GM21529 (cell line): ENCODE results near the gene LRRC4C.

Experiments
- ATAC-seq: cut with Tn5 transposase; IDR thresholded peaks from one replicate; pipeline ENCODE4 v1.9.1; 2021; ENCODE audit not compliant: unreplicated experiment

Gene LRRC4C

DNA sequence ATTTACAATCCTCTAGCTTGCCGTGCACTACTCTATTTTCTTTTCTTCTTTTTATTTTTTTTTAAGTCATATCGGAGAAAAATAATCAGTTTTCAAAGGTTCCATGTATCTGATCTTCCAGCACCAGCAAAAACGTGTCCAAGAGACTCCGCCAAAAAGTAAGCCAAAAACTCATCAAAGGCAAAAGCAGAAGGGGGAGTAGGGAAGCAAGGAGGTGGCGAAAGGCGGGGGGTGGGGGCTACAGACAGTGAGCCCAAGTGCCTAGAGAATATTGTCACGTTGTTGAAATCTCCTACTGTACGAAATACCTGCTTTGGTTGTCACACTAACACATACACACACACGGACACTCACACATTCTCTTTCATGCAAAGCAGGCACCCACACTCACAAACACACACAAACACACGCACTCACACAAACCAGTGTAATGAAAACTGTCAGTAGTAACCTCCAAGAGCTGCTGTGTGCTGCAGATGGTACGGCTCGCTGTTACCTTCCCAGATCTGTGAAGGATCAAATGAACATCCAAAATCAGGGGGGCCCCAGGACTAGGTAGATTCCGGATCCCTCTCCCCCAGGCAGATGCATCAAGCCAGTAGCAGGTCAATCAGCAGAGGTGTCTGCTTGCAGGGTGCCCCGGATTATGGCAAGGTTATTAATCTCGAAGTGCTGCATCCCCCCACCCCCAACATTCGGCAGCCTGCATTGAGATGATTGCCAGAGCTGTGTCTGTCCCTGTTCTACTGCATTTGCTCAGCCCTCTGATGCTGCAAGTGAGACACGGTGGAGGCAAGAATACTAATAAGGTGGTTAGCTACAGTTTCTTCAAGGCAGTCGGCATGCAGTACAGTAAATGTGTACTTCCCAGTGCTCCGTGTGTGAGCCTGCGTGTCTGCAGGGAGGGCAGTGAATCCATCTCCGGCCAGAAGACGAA is at the start of gene LRRC4C:
TSS of gene LRRC4C (minus strand) at position 188 of the 937 bp plus-strand sequence.
- ATAC-seq: no peak

DNA sequence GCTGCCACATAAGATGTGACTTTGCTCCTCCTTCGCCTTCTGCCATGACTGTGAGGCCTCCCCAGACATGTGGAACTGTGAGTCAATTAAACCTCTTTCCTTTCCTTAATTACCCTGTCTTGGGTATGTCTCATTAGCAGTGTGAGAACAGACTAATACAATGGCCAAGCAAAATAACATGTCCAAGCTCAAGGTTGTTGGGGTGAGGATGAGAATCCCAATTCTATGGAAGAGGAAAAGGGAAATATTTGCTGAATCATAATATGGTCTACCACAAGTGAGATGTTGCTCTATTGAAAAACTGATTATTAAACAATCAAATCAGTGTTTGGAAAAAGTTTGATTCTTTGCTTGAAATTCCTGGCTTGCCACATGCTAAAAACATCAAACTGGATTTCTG is 48.7 kb upstream of the LRRC4C start:
- no peak for ATAC-seq

DNA sequence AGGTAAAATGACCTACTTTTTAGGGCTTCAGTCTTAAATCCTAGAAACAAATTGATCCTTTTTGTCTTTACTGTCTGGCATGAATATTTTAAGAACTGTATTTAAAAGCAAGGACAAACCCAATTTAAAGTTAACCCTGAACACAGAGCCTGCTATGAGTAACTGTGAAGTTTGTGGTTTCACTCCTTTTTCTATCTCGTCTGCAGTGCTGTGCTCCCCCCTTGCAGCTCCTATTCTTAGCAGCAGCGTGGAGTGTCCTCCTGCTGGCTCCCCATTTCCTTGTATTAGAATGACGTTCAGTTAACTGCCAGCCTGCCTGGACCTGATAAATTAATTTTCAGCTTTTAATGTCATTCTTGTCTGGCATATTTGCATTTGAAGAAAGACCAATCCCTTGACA is 40.0 kb upstream of the LRRC4C start:
- no peak for ATAC-seq

DNA sequence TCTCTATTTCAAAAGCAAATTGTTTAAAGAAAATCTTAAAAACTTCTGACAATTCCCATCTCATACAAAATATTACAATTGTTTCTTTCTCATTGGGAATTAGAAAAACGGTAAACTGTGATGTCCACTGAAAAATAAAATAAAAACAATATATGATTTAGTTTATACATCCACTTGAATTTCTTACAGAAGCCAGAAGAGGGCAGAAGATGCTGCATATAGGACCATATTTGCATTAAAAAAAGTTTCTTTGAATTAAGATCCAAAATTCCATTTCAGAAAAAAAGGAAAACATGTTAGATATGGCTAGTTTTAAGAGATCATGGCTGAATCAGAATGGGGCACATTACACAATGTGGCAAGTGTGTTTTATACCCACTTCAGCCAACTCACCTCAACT is 39.3 kb upstream of the LRRC4C start:
- ATAC-seq: no peak

DNA sequence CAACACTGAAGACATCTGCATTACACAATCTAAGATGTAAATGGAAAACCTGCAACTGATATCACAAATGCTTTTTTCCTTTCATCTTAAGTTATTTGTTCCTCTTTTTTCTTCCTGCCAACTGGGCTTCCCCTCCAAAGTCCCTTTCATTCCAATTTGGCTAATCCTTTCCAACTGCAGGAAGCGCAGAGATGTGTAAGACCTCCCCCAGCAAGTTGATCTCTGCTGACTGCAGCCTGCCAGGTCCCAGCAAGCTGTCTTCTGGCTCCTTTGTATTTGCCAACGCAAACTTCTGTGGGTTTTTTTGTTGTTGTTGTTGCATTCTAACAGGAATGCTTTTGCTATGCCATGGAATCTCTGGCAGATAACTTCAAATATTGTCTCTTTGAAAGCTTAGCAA is 38.5 kb upstream of the LRRC4C start:
- no peak for ATAC-seq

DNA sequence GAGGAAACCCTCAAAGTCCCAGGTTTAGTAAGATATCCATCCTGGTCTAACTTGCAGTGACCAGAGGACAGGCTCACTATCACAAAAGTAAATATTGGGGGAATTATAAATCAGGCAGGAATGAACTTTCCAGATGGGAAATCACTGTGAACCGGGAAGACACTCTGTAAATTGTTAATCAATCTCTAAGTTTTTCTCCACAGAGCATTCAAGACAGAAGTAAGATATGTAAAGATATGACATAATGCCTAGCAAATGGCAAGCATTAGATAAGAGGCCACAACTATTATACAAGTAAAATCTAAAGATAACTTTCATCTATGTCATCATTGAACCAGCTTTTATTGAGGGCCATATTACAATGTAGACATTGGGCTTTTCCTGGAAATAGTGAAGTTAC is 35.3 kb upstream of the LRRC4C start:
- ATAC-seq: no peak

DNA sequence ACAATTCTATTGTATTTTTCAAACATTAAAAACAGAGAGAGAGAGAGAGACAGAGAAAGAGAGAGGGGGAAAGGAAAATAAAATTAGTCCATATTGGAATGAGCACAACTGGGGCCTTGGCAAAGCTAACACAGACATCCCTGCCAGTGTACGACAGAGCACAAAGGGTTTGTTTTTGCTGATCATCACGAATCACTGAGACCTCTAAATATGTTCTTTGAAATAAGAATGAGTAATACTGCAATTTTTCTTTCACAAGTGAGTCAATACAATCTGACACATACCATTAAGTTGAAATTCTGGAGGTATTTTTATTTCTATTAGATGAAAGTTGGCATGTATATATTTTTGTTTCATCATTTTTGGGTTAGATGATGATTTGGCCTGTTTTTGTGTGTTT is 27.0 kb upstream of the LRRC4C start:
- no peak for ATAC-seq

DNA sequence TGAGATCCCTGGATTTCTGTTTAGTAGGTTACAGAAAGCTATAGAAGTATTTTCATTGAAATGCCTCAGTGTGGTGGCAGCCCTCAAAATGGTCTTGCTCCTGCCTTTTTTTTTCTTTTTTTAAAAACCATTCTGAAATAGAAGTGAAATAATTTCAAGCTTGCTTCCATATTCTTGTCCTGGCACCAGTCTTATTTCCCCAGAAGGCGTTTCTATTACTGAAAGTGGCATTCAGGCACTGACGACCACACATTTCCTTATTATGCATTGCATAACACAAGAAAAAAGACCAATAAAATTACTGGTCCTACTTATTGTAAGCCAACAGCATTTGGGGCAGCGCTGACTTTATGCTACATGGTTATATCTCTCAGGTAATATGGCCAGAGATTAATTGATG is 24.5 kb upstream of the LRRC4C start:
- no peak for ATAC-seq

DNA sequence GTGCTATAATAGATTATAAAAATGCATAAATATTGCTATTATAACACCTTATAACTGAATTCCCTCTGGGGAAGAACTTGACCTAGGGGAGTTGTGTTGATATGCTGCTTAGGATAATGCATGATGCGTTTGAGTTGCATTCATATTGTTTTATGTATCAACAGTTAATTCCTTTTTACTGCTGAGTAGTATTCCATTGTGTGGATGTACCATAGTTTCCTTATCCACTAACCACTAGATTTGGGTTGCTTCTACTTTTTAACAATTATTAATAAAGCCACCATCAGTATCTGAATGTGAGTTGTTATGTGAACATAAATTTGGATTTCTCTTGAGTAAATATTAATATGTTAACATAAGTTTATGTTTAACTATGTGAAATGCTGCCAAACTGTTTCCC is 19.7 kb upstream of the LRRC4C start:
- no peak for ATAC-seq

DNA sequence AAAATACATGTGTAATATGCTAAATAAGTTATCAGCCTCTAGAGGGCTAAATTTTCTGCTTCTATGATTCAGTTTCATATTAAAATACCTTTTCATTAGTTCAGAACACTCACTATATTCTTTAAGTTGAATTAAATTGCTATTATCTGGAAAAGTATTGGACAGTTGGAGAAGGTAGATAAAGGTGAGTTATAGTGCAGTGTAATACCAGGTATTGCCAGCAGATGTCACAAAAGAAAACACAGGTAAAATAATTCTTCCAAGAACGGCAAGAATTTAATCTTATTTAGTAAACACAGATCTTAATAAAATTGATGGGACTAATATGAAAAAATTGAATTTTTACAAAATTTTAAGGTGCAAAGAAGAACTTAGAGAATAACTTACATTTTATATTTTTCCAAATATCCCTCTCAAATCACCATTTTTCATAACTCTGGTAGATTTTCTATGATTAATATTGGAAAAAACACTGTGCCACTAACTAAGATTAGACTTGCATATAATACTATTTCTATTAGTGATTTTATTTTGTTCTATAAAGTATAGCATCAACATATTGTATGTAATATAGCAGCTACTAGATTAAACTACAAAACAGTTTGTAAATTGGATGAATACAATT is 1.7 kb upstream of the LRRC4C start:
- ATAC-seq: peak; percentile 49

DNA sequence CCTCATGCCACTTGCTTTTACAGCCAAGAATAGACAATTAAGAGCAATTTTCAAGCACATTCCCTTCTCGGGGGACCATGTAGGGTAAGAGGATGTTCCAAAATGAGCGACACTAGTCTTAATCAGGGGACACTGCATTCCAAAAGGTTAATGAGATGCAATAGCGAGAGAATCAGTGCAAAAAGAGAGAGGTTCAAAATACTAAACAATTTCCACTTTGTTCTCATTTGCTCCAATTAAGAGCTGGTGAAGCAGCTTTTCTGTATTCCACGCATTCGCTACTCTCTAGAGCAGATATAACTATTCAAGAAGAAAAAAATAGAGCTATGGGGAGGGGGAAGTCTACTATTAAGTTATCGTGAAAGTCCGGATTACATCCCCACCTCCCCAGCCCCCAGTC is 811 bp downstream of the LRRC4C start:
- no peak for ATAC-seq

DNA sequence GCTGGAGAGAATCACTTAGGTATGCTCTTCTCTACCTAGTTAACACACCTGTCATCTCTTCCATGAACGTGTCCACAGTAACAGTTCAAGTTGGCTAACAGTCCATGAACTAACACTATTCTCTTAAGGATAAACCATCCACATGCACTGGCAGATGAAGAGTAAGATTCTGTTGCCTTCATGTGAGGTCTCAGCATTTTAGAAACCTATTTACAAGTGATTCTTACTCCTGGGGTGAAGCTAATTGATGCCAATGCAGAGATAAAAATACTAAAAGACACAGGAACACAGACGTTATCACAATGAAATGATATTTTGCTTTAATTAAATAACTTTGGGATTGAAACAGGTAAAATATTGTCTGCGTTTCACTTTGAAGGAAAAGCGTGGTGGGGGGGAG is 1.3 kb downstream of the LRRC4C start:
- no peak for ATAC-seq

DNA sequence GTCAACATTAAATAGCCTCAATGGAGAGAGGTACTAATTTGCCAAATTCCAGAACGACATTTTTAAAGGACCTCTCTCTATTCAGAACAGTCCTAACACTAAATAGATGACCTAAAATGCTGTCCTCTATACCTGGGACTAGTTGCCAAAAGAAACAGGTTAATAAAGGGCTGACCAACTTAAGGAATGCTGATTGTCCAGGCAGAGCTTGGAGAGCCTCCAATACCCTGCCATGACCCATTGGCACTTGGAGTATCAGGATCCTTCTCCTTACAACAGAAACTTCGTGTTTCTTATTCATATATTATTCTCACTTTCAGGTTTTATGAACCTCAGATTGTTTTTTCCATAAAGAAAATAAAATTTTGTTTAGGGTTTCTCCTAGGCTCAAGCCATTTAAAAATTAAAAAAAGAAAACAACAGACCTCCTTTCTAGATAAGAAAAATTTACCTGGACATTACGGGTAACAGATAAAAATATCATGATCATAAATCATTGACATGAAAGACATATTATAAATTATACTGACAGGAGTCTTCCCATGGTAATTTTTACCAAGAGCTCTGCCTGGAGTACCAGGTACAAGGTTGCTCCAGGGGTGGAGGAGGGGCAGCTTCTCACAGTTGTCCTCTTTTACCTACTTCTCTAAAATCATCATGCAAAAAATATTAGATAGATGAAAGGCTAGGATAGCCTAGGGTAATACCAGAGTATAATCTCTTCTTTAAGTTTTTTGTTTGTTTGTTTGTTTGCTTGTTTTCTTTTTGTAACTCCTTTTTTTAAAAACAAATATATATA is 2.0 kb downstream of the LRRC4C start:
- ATAC-seq: no peak

DNA sequence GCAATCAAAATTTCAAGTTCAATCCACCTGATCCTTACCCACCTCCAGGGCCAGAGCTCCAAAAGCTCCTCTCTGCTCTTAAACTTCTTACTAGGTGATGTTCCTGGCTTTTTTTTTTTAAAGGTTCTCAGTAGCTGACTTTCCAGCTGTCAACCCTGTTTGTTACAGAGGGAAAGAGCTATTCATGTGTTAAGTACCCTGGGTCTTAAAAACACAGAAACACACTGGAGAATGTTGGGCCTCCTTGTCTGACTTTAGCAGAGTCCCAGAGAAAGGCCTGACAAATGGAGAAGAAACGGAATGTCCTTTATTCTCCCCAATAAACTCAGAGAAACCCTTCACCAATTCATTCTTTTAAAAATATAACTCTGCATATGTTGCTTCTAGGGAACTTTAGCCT is 3.2 kb downstream of the LRRC4C start:
- no peak for ATAC-seq

DNA sequence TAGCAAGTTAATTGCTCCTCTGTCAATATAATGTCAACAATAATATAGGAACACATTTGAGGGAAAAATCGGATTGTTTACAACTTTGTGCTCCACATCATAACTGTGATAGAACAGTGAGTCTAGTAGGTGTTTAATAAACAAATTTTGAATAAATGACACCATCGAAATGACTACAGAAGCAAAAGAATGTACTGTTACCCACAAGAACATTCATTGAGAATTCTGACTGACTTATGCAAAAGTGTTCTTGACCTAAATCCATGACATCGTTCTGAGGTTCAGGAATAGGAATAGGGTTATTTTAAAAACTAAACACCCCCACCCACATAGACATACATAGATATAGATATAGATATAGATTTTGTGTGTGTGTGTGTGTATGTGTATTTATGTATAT is 8.4 kb downstream of the LRRC4C start:
- no peak for ATAC-seq

DNA sequence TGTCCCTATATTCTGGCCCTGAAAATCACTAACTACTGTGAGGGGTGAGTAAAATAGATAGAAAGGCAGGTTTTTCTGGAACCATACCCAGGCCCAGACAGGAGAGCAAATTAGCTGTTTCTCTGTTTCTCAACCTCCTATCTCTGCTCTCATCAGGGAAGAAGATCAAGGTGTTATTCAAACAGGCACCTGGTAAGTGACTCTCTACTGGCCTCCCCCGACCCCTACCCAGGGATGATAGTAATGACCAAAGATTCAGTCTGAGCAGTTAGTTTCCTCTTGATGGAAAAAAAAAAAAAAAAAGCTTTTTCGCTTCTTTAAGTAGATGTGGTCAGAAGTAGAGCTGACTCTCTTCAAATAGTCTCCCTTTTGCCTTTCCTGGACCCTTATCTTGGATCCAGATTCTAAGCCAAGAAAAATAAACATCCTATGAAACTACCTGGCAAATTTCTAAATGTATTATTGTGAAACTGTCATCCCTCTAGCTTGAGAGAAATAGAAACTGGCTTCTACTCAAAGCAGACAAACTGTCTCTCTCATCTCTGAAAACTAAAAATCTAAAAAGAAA is 9.9 kb downstream of the LRRC4C start:
- ATAC-seq: no peak

DNA sequence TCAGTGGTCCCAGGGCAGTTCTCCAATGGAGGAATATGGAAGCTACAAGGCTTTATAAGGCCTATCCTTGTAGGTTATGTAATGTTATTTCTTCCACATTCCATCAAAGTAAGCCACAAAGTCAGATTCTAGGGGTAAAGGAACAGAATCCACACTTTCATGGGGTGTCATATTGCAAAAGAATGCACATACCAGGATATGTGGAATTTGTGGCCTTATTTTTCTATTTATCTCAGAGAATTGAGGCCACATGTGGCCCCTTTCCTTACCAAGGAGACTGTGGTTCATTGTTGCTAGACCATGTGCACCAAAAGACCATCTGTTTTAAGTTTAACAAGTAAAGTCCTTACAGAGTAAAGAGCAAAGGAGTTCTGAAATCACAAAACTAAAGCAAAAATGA is 12.9 kb downstream of the LRRC4C start:
- ATAC-seq: no peak

DNA sequence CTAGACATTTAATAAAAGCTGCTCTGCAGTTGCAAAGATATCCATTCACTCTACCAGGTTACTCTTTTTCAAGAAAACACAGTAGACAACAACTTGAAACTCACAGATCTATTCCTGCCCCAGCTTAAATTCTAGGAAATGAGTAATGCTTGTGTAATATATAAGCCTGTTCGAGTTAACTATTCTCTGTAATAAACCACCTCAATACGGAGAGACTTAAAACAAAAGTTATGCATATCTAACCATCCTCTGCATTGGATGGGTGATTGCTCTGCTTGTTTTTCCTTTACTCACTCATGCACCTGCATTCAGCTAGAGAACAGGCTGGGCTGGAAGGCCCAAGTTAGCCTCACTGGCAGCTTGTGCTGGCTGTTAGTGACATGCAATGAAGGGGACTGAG is 13.3 kb downstream of the LRRC4C start:
- no peak for ATAC-seq

DNA sequence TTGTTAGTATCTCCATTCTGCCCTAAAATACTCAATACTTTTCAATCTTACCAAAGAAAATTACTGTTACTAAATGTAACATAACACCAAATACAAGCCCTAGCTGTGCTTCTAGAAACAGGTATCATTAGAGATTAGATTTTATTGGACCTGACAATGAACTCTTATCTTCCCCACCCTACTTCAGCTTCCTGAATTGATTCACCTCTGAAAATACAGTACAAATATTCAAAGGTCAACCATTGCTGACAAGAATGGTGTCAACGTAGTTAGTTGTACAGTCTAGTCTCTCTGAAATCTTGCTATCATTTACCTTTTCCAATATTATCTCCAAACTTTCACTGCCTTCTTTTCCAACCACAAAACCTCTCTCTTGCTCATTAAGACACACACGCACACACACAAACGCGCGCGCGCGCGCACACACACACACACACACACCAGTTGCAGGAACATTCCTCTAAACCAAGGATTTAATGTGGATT is 22.4 kb downstream of the LRRC4C start:
- ATAC-seq: no peak

DNA sequence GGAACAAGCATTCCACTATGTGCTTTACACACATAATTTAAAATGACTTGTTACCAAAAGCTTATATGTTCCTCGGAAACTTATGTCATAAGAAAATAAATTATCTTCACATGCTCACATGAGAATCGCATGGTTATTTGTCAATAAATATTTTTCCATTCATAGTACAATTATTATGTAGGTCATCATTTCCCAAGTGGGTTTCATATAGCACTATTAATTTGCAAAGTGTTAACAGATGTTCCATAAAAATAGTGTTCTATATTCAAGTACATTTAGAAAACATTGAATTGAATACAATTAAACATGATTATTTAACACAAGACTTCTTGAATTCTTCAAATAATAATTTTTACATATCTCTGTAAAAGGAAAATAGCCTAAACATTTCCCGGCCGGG is 23.9 kb downstream of the LRRC4C start:
- ATAC-seq: no peak

DNA sequence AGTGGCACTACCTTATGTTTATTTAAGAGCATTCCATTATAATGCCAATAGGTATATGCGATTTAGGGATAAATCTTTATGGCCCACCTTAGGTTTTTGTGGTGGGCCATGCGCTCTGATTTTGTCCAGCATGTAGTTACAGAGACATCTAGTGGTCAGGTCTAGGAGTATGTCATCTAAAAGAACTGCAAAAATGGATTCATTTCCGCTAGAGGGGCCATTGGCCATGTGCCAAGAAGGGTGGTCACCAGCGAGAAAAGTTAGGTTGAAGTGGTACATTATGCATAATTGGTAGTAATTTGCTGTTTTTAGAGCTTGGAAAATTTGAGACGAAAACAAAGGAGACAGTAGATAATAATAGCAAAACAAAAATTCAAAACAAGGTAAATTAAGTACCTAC is 27.7 kb downstream of the LRRC4C start:
- ATAC-seq: no peak
